Inferior parietal cortex (tissue), 1 donor: ENCODE results near the gene ANK3.
"Not testable (repeated sequence)": the region's sequence is repeated elsewhere in the genome, so short reads cannot be mapped to it uniquely, and the experiment has no call there.

ENCODE experiments used
- DNase-seq: peaks from one replicate; pipeline ENCODE4 v3.0.0-alpha.2; 2016; ENCODE audit errors: extremely low spot score

The ANK3 gene

GRCh38 chr10:60096761-60097513, 292.7 kb downstream of the ANK3 start:
- DNase-seq = no peak

DNA sequence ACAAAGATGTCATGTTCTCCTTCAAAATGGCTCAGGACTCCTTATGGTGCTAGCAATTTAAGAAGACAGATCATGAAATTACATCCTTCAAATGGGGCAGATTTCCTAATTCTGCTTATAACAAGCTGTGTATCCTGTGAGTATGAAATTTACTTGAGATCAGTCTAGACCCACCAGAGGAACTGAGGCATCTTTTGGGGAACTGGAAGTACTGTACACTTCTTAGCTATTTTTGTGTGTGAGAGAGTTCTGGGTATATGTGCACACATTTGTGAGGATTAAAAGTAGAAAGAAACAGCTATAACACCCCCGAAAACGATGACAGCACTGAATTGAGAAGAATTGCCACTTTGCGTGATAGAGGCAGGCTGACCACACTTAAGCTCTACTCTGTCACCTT, 296.4 kb downstream of the ANK3 start:
- no peak for DNase-seq

DNA sequence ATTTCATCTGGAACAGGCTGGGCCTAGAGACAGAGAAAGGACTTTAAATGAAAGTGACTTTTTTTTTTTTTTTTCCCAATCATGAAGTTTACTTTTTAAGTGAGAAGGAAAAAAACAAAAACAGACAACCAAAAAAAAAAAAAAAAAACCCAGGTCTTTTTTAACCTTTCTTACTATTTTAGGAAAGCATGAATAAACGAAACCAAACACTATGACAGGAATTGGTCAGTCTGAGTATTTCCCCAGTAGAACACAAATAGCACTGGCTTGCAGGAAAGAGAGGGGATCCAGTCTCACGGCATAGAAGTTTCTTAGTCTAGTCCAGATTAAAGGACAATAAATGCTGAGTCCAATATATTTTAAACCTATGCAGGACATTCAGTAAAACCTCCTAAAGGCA, 302.8 kb downstream of the ANK3 start:
- DNase-seq = no peak

DNA sequence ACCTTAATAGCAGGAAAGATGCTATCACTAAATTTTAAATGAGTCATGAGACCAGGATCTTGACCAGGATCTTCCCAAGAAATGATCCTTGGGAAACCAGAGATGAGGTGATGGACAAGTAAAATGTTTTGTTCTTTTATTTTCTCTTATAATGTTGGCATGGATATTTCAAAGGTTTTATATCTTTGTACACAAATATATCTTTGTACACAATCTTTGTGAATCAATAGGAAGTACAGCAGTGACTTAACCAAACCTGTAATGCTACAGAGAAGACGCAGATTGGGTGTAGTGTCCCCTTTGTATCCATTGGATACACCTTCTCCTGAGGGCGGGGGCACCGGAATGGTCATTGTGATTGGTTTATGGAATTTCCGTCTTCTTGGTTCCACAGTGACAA, 303.3 kb downstream of the ANK3 start:
- no peak for DNase-seq

GRCh38 chr10:60082744-60083344, 306.8 kb downstream of the ANK3 start:
- DNase-seq = no peak

- DNase-seq = no peak
These were observed 307.3 kb downstream of the ANK3 start for GRCh38 chr10:60082341-60082740.

DNA sequence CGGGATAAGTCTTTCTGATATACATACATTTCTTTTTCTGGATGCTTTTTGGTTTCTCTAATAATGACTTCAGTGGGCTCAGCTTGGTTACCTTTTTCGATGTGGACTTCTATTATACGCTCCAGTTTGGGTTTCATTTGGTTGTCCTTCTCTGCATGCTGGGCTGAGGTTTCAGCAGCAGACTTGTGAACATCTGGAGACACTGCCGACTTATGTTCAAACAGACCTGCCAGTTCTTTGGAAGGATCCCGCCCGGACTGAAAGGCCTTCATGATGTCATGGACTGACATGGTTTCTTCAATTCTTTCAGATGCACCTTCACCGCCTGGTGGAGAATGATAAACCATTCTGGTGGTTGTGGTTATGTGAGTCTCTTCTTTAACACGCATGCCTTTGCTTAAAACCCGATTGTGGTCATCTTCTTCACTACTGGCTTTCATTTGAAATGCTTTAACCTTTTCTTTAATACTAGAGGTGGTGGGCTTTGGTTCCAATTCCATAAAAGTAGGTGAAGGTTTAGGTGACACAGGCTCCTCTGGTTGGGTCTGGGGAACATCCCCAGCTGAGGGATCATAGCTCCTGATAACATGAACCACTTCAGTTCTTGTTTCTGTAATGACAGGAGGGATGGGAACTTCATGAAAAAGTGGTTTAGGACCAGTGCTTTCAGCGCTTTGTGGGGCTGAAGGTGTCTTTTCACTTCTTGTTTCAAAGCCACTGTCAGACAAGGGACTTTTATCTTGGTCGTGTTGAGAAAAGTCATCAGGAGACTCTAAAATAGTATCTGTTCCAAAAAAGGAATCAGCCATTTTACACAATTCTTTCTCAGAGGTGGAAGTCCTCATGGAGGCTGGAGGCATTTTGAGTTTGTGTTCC, 315.7 kb downstream of the ANK3 start:
- DNase-seq = no peak

- no peak for DNase-seq
These were observed 316.3 kb downstream of the ANK3 start for GRCh38 chr10:60073397-60073780.

DNA sequence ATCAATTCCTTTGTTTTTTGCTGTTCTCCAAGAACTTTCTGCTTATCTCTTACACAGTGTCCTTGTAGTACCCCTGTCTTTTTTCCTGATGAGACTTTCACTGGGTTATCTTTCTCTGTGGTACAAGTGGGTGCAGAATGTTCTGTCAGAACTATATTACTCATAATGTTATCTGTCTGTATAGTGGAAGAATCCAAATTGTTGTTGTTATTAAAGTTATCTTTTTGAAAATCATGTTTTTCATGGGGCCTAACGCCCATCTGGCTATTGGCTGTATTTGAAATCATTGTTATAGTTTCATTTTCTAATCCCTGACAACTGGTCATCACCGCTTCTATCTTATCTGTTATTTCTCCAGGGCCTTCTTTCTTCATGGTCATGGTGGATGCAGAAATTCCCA, 320.4 kb downstream of the ANK3 start:
- no peak for DNase-seq

GRCh38 chr10:60050366-60050765, 339.3 kb downstream of the ANK3 start:
- no peak for DNase-seq

GRCh38 chr10:60048091-60048501, 341.6 kb downstream of the ANK3 start:
- no peak for DNase-seq

GRCh38 chr10:60045571-60045970, 344.1 kb downstream of the ANK3 start:
- DNase-seq = no peak

GRCh38 chr10:60044971-60045370, 344.7 kb downstream of the ANK3 start:
- DNase-seq = no peak

DNA sequence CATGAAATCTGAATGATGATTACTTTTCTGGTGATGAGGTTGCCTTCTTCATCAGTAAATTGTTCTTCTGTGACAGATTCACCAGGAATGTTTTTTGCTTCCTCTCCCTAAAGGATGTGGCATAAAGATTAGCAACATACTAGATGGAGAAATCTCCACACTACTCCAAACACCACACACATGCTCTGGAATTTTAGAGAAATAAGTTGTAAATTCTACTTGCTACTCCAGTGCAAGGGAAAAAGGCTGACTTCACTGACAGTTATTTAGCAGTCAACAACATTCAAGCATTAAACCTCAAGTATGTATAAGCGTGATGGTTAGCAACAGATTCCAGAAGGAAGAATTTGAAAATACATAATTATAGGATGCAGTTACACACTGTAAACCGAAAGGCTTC, 345.4 kb downstream of the ANK3 start:
- DNase-seq = no peak

DNA sequence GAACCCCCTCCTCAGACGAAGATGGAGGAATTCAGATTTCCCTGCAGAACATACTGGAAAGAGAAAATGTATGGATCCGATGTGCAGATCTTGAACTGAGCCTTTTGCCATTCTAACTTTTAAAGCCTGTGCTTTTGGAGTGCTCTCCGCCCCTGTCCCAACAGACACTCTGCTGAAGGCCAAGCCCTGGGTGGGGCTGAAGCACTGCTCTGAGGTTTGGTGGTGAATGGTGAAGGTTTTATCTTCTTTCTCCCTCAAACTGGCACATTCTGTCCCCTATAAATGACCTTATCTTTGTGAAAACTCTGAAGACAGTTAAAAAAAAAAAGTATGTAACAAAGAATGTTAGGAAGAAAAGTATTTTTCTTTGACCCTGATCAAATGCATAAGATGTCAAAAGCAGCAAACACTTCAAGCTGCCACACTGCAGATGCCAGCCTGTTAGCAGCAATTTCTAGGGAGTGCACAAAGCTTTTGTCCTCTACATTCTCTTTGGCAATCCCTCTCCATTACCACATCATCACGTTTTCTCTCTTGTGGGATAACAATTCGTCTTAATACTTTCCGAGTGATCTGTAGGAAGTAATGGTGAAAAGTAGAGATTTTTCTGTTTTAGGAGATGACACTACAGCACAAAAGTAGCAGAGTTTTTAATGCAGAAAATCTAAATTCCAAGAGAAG, 346.0 kb downstream of the ANK3 start:
- DNase-seq = no peak

DNA sequence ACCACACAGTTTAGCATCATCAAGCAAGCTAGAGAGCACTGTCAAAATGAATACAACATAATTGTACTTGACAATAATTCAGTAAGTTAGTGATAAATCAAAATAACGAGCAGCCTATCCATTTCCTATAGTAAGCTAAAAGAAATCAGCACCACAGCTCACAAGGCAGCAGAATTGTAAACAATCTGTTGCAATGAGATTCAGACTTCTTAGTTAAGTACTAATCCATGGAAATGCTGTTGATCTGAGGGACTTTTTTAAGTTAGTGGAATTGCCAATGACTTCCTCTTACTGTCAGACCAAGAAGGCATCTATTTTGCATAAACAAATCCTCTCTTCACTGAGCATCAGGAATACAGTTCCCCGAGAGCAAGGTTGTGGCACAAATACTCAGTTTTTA, 346.8 kb downstream of the ANK3 start:
- DNase-seq = no peak

GRCh38 chr10:60042262-60042661, 347.4 kb downstream of the ANK3 start:
- DNase-seq = no peak

DNA sequence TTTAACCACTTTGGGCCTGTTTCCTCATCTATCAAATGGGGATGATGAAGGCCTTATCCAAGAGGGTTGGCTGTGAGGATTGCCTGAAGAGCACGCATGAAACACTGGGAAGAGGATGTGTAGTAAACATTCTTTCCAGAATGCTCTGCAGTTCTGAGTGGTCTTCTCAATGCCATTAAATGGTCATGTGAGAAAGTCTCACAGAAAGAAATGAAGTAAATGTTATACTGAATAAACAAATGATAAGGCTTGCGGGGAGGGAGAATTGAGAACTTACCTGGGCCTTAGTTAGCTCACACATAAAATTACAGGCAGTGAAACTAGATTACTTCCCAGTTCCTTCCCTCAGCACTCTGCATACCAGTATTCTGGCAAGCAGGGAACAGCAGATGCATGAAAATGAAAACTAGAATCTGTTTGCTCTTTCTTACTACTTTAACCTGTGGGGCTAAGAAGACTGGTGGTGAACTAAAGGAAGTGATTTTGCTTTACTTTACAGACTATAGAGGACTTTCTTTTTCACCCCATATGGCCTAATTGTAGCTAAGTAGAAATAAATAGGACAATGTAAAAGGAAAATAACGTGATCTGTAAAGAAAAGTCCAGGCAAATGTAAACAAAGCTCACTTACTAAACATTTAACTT, 348.1 kb downstream of the ANK3 start:
- no peak for DNase-seq

GRCh38 chr10:60040014-60040662, 349.5 kb downstream of the ANK3 start:
- DNase-seq = no peak

DNA sequence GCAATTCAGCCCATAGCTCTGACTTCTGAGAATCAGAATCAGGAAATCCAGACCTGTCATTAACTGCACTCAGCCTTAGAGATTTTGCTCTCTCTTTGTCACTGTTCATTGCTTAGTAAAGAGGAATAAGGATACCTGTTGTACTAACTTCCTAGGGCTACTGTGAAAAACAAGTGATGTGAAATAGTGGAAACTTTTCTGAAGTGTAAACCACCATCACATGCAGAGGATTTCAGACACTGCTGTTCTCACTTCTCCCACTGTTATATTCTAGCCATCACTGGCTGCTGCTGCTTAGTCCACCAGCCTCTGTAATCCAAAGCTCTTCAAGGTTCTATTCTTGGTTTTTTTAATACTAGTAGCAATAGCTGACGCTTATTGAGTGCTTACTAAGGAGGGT, 353.7 kb downstream of the ANK3 start:
- no peak for DNase-seq

DNA sequence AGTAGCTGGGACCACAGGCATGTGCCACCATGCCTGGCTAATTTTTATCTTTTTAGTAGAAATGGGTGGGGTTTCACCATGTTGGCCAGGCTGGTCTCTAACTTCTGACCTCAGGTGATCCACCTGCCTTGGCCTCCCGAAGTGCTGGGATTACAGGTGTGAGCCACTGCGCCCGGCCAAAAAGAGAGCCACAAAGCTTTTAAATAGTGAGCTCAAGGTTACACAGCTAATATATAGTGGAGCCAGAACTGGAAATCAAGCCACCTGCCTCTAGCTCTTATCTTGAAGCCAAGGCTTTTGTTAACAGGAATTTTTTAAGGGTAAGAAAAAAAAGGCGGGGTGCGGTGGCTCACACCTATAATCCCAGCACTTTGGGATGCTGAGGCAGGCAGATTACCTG, 354.3 kb downstream of the ANK3 start:
- not testable (repeated sequence) for DNase-seq
